LNCaP clone FGC (cell line): ENCODE measurements around the gene LMBR1.
A peak's percentile ranks its signal among the peaks of the same experiment; 100 is the strongest.

Experiments
- DNase-seq: peaks from one replicate; pipeline ENCODE4 v3.0.0-alpha.2; 2011; ENCODE audit warnings: low read depth
- H3K4me3 ChIP-seq: 2 replicates; pipeline ENCODE4 v1.5.1; 2011; ENCODE audit warnings: mild to moderate bottlenecking, low read depth, low read length, control low read depth
- TF ChIP-seq, protein P1 (sequence below): IDR thresholded peaks from 2 replicates; pipeline ENCODE4 v1.5.1; 2012; ENCODE audit warnings: mild to moderate bottlenecking; ENCODE audit not compliant: control insufficient read depth, insufficient read depth; ENCODE audit errors: extremely low read depth

LMBR1 gene

DNA sequence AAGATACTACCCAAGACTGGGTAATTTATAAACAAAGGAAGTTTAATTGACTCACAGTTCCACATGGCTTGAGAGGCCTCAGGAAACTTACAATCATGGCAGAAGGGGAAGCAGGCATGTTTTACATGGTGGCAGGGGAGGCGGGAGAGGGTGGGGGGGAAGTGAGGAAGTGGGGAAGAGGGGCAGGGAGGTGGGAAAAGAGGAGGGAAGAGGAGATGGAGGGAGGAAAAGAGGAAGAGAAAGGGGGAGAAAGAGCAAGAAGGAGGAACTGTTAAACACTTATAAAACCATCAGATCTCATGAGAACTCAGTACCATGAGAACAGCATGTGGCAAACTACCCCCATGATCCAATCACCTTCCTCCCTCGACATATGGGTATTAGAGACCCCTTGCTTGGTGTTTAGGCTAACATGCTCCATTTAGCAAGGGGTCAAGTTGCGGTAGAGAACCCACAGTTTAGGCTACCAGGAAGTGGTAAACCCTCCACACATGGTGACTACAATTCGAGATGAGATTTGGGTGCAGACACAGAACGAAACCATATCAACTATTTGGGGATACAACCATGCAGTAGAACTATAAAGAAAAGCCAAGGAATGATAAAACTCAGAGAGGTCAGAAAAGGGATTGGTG lies 3.5 kb upstream of the LMBR1 start:
- TF ChIP-seq, protein P1, sequence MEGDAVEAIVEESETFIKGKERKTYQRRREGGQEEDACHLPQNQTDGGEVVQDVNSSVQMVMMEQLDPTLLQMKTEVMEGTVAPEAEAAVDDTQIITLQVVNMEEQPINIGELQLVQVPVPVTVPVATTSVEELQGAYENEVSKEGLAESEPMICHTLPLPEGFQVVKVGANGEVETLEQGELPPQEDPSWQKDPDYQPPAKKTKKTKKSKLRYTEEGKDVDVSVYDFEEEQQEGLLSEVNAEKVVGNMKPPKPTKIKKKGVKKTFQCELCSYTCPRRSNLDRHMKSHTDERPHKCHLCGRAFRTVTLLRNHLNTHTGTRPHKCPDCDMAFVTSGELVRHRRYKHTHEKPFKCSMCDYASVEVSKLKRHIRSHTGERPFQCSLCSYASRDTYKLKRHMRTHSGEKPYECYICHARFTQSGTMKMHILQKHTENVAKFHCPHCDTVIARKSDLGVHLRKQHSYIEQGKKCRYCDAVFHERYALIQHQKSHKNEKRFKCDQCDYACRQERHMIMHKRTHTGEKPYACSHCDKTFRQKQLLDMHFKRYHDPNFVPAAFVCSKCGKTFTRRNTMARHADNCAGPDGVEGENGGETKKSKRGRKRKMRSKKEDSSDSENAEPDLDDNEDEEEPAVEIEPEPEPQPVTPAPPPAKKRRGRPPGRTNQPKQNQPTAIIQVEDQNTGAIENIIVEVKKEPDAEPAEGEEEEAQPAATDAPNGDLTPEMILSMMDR: no peak
- DNase-seq: no peak
- H3K4me3 ChIP-seq: no peak overlapping the region

DNA sequence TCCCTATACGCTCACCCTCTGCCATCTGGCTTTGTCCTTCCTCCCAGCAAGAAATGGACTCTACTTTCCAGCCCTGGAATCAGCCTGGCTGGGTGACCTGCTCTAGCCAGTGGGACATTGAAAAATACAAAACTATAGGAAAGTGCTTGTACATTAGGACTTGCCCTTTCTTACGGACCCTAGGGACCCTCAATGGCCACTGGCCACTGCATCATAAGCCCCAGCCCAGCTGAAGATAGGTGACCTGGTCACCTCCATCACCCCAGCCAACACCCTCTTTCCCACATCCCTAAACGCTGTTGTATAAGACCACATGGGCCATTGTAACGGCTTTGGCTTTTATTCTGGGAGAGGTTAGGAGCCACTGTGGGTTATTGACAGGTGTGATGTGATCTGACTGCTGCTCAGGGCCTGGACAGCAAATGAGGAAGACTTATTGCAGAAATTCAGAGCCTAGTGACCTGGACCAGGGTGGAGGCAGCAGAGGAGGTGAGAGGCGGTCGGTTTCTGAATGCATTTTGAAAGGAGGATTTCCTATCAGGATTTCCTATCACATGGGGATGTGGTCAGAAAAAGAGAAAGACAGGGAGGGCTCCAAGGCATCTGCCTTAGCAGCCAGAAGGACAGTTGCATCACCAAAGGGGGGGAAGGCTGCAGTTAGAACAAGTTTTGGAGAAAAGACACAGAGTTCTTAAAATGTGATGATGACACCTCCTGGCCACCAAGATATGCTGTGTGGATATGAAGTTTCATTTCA lies 2.2 kb upstream of the LMBR1 start:
- TF ChIP-seq, protein P1: no peak
- DNase-seq: no peak
- no peak overlapping the region for H3K4me3 ChIP-seq

DNA sequence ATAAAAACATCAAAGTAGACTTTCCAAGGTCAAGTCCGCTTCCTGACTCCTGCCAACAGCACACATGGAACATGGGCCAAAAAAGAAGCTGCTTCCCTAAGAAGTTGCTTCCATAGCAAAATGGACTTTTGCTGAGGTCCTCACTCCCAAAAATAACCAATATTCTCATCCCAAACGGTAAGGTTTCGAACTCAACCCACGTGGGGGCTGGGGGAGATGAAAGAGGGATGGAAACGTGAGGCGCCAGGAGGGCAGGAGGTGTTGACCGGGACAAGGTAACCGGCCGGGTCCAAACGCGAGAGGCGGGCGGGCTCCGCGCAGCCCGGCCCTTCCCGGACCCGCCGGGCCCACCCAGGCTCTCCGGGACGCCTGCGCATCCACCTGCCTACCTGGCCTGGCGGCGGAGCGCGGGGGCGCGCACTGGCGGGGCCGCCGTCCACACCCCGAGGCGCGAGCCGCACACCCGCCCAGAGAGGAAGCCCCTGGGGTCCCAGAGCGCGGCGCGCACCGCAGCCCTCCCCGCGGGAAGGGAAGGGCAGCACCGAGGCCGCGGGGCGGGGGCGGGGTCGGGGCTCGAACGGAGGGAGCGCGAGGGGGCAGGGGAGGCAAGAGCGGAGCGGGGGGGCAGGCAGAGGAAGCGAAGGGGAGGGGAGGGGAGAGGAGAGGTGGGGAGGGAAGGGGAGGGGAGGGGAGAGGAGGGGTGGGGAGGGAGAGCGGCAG lies 742 bp downstream of the LMBR1 start:
- TF ChIP-seq, protein P1: no peak
- H3K4me3 ChIP-seq: peak overlapping the region; percentile 90
- DNase-seq: no peak

DNA sequence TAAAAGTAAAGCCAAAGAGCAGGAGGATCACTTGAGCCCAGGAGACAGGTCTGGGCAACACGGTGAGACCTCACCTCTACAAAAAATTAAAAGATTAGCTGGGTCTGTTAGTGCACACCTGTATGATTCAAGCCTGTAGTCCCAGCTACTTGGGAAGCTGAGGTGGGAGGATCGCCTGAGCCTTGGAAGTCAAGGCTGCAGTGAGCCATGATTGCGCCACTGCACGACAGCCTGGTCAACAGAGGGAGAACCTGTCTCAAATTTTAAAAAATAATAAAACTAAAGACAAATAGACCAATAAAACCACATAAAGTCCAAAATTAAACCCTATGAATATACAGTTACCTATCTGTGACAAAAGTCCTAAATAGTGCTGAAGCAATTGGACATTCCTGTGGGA lies 3.2 kb downstream of the LMBR1 start:
- no peak for DNase-seq
- TF ChIP-seq, protein P1: no peak
- no peak overlapping the region for H3K4me3 ChIP-seq

DNA sequence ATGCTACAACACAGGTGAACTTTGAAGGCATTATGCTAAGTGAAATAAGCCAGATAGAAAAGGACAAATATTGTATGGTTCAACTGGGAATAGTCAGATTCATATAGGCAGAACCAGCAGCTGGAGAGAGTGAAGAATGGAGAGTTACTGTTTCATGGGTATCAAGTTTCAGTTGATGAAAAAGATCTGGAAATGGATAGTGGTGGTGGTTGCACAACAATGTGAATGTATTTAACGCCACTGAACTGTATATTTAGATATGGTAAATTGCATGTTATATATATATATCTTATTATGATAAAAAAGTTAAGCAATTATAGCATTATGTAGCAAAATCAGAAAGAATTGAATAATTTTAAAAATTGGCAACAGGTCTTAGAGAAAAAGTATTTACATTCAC lies 3.9 kb downstream of the LMBR1 start:
- TF ChIP-seq, protein P1: no peak
- H3K4me3 ChIP-seq: no peak overlapping the region
- DNase-seq: no peak

DNA sequence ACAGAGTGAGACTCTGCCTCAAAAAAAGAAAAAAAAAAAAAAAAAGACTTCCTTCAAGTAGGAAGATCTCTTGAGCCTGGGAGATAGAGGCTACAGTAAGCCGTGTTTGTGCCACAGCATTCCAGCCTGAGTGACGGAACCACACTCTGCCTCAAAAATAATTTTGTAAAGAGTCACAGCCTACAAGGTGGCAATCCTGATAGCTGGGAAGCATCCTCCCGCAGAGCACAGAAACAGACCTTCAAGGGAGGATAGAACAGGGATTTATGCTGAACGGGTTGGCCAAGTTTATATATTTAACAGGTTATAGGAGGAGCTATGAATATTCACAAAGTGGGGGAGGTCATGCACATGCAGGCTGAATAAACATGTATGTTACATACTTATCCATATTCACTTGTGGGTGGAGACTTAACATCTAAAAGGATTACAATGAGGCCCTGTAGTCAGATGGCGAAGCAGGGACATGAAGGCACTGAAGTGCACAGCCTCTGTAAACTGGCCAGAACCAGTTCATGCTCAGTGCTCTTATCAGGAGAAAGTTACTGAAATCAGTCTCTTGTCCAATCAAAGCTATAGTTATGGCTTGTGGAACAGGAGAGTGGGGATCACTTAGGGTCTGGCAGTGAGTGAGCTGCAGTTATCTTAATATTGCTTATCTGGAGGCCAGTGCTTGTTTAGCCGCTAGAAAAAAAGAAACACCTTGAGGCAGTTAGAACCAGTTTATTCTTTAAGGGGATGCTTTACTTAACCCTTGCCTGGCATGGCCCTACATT lies 6.8 kb downstream of the LMBR1 start:
- TF ChIP-seq, protein P1: no peak
- DNase-seq: peak; percentile 46
- no peak overlapping the region for H3K4me3 ChIP-seq
